ENCODE measurements around the gene KRT1.

Gene KRT1

GRCh38 chr12:52660934-52661499, 19.2 kb downstream of the KRT1 start:
- no peak for DNase-seq (ENCODE audit: low read depth in 2 of 2)

- no peak for DNase-seq (ENCODE audit: low read depth in 2 of 2)
Observed at GRCh38 chr12:52659951-52660350, 20.3 kb downstream of the KRT1 start.

GRCh38 chr12:52659395-52659794, 20.8 kb downstream of the KRT1 start:
- DNase-seq (ENCODE audit: low read depth in 2 of 2): no peak

GRCh38 chr12:52658196-52658595, 22.0 kb downstream of the KRT1 start:
- DNase-seq (ENCODE audit: low read depth in 2 of 2): no peak

- DNase-seq (ENCODE audit: low read depth in 2 of 2): no peak
Observed at GRCh38 chr12:52657250-52657902, 22.8 kb downstream of the KRT1 start.

- no peak for DNase-seq (ENCODE audit: low read depth in 2 of 2)
Observed at GRCh38 chr12:52656616-52657015, 23.6 kb downstream of the KRT1 start.

GRCh38 chr12:52655720-52656124, 24.5 kb downstream of the KRT1 start:
- no peak for DNase-seq (ENCODE audit: low read depth in 2 of 2)

- DNase-seq (ENCODE audit: low read depth in 2 of 2): no peak
Observed at GRCh38 chr12:52655251-52655650, 25.0 kb downstream of the KRT1 start.

GRCh38 chr12:52651726-52652261, 28.4 kb downstream of the KRT1 start, which contains the start of gene KRT2:
TSS of gene KRT2 (minus strand) at chr12:52652211. CDS start at chr12:52652142, 69 bp downstream.
- DNase-seq (ENCODE audit: low read depth in 2 of 2): no peak

GRCh38 chr12:52650520-52651081, 29.6 kb downstream of the KRT1 start:
- no peak for DNase-seq (ENCODE audit: low read depth in 2 of 2)

GRCh38 chr12:52649066-52649465, 31.1 kb downstream of the KRT1 start:
- DNase-seq (ENCODE audit: low read depth in 2 of 2): no peak

- DNase-seq (ENCODE audit: low read depth in 2 of 2): no peak
Observed at GRCh38 chr12:52648012-52648550, 32.1 kb downstream of the KRT1 start.

- no peak for DNase-seq (ENCODE audit: low read depth in 2 of 2)
Observed at GRCh38 chr12:52647601-52648000, 32.6 kb downstream of the KRT1 start.

GRCh38 chr12:52646613-52647012, 33.6 kb downstream of the KRT1 start:
- no peak for DNase-seq (ENCODE audit: low read depth in 2 of 2)

- no peak for DNase-seq (ENCODE audit: low read depth in 2 of 2)
Observed at GRCh38 chr12:52645982-52646381, 34.2 kb downstream of the KRT1 start.

GRCh38 chr12:52645120-52645761, 35.0 kb downstream of the KRT1 start:
- DNase-seq (ENCODE audit: low read depth in 2 of 2): no peak

- no peak for DNase-seq (ENCODE audit: low read depth in 2 of 2)
Observed at GRCh38 chr12:52644078-52644415, 36.2 kb downstream of the KRT1 start.

- no peak for DNase-seq (ENCODE audit: low read depth in 2 of 2)
Observed at GRCh38 chr12:52643233-52644077, 36.8 kb downstream of the KRT1 start.

GRCh38 chr12:52641468-52641867, 38.7 kb downstream of the KRT1 start:
- no peak for DNase-seq (ENCODE audit: low read depth in 2 of 2)

- DNase-seq (ENCODE audit: low read depth in 2 of 2): no peak
Observed at GRCh38 chr12:52637299-52637698, 42.9 kb downstream of the KRT1 start.

GRCh38 chr12:52636592-52637258, 43.5 kb downstream of the KRT1 start:
- DNase-seq (ENCODE audit: low read depth in 2 of 2): no peak

All from stimulated activated CD4-positive, alpha-beta T cell treated with anti-CD3 and anti-CD28 coated beads, Interleukin-4, amount 100 ng/mL, for 48 hours (primary cell).